Neural cell (in vitro differentiated cells): ENCODE data around the gene RAP1GAP2. TPM values are rescaled to one million over a fixed set of nuclear protein-coding genes. Genes with fewer than 3 reads are reported as not detected.
"Not testable (repeated sequence)": the region's sequence is repeated elsewhere in the genome, so short reads cannot be mapped to it uniquely, and the experiment has no call there.

Experiments used
- H2AFZ ChIP-seq: fragments of 200-600, 300-800 bp; sonication (generic), shearing (Covaris generic); 2 replicates; pipeline ENCODE4 v1.6.0; 2014; ENCODE audit warnings: low read depth, mild to moderate bottlenecking, antibody characterized with exemption, low read length, moderate library complexity
- H3F3A ChIP-seq: fragments of 200-600 bp; shearing (Covaris generic); 2 replicates; pipeline ENCODE4 v1.6.1; 2016; ENCODE audit warnings: mild to moderate bottlenecking, moderate library complexity, mixed read lengths, antibody characterized with exemption, low read length; ENCODE audit not compliant: insufficient read depth, poor library complexity, severe bottlenecking
- H3K27ac ChIP-seq: fragments of 200-600, 300-800 bp; sonication (generic), shearing (Covaris generic); 2 replicates; pipeline ENCODE4 v1.5.1; 2014; ENCODE audit warnings: mild to moderate bottlenecking, low read length, moderate library complexity
- H3K27me3 ChIP-seq: fragments of 300-800, 200-600 bp; sonication (generic), shearing (Covaris generic); 2 replicates; pipeline ENCODE4 v1.6.0; 2014; ENCODE audit warnings: mild to moderate bottlenecking, low read depth, low read length, moderate library complexity; ENCODE audit not compliant: insufficient read depth
- H3K36me3 ChIP-seq: fragments of 300-800, 200-600 bp; sonication (generic), shearing (Covaris generic); 2 replicates; pipeline ENCODE4 v1.5.1; 2014; ENCODE audit warnings: mild to moderate bottlenecking, antibody characterized with exemption, low read length, moderate library complexity; ENCODE audit not compliant: insufficient read depth
- H3K4me2 ChIP-seq: fragments of 300-800, 200-600 bp; sonication (generic), shearing (Covaris generic); 2 replicates; pipeline ENCODE4 v1.6.0; 2014; ENCODE audit warnings: mild to moderate bottlenecking, low read length
- H3K4me3 ChIP-seq: fragments of 300-800, 200-600 bp; sonication (generic), shearing (Covaris generic); 2 replicates; pipeline ENCODE4 v1.5.1; 2014; ENCODE audit warnings: mild to moderate bottlenecking, low read length, moderate library complexity
- H3K79me2 ChIP-seq: fragments of 200-600 bp; shearing (Covaris generic); replicated peaks from 2 replicates; pipeline ENCODE4 v1.6.0; 2014; ENCODE audit warnings: mild to moderate bottlenecking, low read length, moderate library complexity; ENCODE audit not compliant: insufficient read depth
- H3K9ac ChIP-seq: fragments of 300-800, 200-600 bp; sonication (generic), shearing (Covaris generic); 2 replicates; pipeline ENCODE4 v1.6.1; 2016; ENCODE audit warnings: mild to moderate bottlenecking, low read length, mixed read lengths
- H3K9me2 ChIP-seq: fragments of 200-600 bp; shearing (Covaris generic); 2 replicates; pipeline ENCODE4 v1.6.1; 2016; ENCODE audit warnings: mild to moderate bottlenecking, low read length, mixed read lengths; ENCODE audit not compliant: insufficient read depth
- H3K9me3 ChIP-seq: fragments of 200-600, 300-800 bp; sonication (generic), shearing (Covaris generic); 2 replicates; pipeline ENCODE4 v1.6.1; 2016; ENCODE audit warnings: mild to moderate bottlenecking, mixed run types, low read length, moderate library complexity, mixed read lengths
- H4K20me1 ChIP-seq: fragments of 200-600 bp; shearing (Covaris generic); 2 replicates; pipeline ENCODE4 v1.6.1; 2016; ENCODE audit warnings: mild to moderate bottlenecking, mixed run types; ENCODE audit not compliant: insufficient read depth
- polyA plus RNA-seq: library from polyadenylated mRNA; depleted of rRNA; stranded (reverse); fragments of >200 nt; gene quantifications from 2 replicates; pipeline ENCODE4 v1.2.3, GENCODE V29; 2014
- small RNA-seq, 3 experiments: library from RNA; depleted of rRNA; stranded (forward); fragments of <200 nt; gene quantifications; one replicate each; pipeline ENCODE3, GENCODE V24; 2012

Gene RAP1GAP2
- polyA plus RNA-seq, 1 donor from 2014 or later: 14.8 TPM

DNA sequence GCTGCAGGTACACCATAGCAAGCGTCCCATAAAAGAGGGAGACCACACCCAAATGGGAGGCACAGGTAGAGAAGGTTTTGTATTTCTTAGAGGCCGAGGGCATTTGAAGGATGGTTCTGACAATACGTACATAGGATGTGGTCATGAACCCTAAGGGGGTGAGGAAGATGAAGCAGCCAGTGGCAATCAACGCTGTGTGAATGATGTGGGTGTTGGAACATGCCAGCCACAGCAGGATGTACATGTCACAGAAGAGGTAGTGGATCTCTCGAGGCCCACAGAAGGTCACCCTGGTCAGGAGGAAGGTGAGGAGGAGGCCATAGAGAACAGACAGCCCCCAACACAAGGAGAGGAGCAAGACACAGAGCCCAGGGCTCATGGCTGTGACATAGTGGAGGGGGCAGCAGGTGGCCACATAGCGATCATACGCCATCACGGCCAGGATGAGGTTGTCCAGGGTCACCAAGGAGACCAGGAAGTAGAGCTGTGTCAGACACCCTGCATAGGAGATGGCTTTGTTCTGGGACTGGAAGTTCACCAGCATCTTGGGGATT lies 266.7 kb downstream of the RAP1GAP2 start:
- H3K4me2 ChIP-seq, H3K4me3 ChIP-seq, H2AFZ ChIP-seq, H3K9me2 ChIP-seq, H4K20me1 ChIP-seq, H3K27me3 ChIP-seq, H3K36me3 ChIP-seq, H3K27ac ChIP-seq, H3F3A ChIP-seq, H3K79me2 ChIP-seq, H3K9me3 ChIP-seq, H3K9ac ChIP-seq: not testable (repeated sequence)

DNA sequence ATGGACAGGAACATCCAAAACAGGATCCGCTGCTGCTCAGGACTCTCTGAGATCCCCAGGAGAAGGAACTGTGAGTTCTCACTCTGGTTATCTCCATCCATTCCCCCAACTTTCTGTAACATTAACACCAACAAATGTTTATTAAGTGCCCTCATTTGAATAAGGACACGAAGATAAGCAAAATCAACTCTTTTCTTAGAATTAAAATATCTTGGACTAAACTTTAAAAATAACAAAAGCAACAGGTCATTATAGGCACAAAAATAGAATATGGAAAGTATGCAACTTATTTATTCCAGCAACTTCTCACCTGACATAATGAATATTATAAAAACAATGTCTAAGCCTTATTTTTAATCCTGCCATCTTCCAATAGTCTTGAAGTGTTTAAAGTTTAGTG lies 267.3 kb downstream of the RAP1GAP2 start, which contains the start of gene OR1D5:
Gene OR1D5, minus strand, starts transcription at position 101 of the 400 bp plus-strand sequence. Its CDS starts 0 bp downstream, at position 101.
- H3K9me3 ChIP-seq, H3K79me2 ChIP-seq: not testable (repeated sequence)

DNA sequence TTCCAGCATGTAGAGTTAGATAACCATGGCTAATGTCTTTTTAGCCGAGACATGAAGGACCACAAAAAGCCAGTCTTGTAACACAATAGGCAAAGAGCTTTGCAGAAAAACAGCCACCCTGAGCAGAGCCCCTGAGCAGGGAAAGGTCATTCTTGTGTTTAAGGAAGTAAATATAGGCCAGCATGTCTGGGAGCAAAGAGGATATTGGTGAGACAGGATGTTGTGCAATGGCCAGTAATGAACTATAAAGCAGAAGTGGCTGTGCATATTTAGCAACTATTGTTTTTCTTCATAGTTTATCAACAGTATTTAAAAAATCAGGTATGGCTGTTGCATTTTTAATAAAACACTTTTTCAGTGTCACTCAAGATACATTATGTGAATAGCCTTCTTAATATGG lies 269.0 kb downstream of the RAP1GAP2 start:
- not testable (repeated sequence) for H3F3A ChIP-seq

More for the DNA sequence above, 267.3 kb downstream of the RAP1GAP2 start, which contains the start of gene OR1D5:
- not testable (repeated sequence) for H3K27me3 ChIP-seq, H3F3A ChIP-seq, H3K9me2 ChIP-seq, H3K4me3 ChIP-seq, H3K4me2 ChIP-seq, H2AFZ ChIP-seq, H3K36me3 ChIP-seq, H4K20me1 ChIP-seq, H3K27ac ChIP-seq, H3K9ac ChIP-seq

DNA sequence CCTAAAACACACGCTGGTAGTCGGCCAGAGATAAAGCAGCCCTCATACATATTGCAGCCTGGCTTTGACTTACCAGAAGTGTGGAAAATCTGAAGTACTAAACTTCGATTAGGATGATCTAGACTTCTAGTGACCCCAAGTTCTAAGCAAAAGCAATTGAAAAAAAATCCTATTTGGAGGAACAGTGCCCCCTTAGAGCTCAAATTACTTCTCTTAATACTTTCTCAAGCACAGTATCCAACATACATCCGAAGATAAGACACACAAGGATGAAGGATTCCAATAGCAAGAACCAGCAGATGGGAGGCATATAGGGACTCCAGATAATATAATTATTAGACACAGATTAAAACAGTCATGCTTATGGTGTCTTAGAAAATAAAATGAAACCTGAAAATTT lies 277.6 kb downstream of the RAP1GAP2 start:
- not testable (repeated sequence) for H3F3A ChIP-seq, H3K4me2 ChIP-seq, H3K4me3 ChIP-seq, H3K9ac ChIP-seq, H3K9me2 ChIP-seq, H4K20me1 ChIP-seq, H2AFZ ChIP-seq, H3K9me3 ChIP-seq, H3K79me2 ChIP-seq, H3K27ac ChIP-seq, H3K27me3 ChIP-seq, H3K36me3 ChIP-seq

More for the DNA sequence above, 269.0 kb downstream of the RAP1GAP2 start:
- not testable (repeated sequence) for H3K36me3 ChIP-seq, H3K4me3 ChIP-seq, H3K9ac ChIP-seq, H3K9me2 ChIP-seq, H3K79me2 ChIP-seq, H3K4me2 ChIP-seq, H3K27me3 ChIP-seq, H4K20me1 ChIP-seq, H3K27ac ChIP-seq, H3K9me3 ChIP-seq, H2AFZ ChIP-seq

Small RNA genes lying within 50 kb of the gene (small RNA-seq; reads per million reads assigned to genes)
- gene MIR1253 (0 reads per million in 3 experiments), gene hsa-mir-1253 (0 reads per million in 3 experiments)

Other genes with a start within 250 kb of the RAP1GAP2 start
- 294 and 305 TPM in 2 replicates for gene PAFAH1B1, start 202.8 kb upstream of the RAP1GAP2 start, polyA plus RNA-seq
- 18.6 and 47.5 TPM in 2 replicates for gene CLUH, start 84.7 kb upstream of the RAP1GAP2 start, polyA plus RNA-seq
- 0.32 and 1.2 TPM in 2 replicates for gene CCDC92B, start 46.8 kb upstream of the RAP1GAP2 start, polyA plus RNA-seq